ENCODE data around the gene KYAT1.

The KYAT1 gene

GRCh38 chr9:128899566-128900322, 18.0 kb upstream of the KYAT1 start:
- no peak for DNase-seq
- H3K4me3 ChIP-seq (ENCODE audit: low read depth, low read length) = no peak overlapping the region
- H3K36me3 ChIP-seq = peaks cover 3% of the 10 kb centered on the region
- no peaks in the 10 kb centered on the region for H3K9me3 ChIP-seq
- H3K27me3 ChIP-seq = no peaks in the 10 kb centered on the region
- TF ChIP-seq CTCF (IDR thresholded peaks at IDR 0.05; ENCODE audit: low read depth, low read length) = no peak
- H3K4me1 ChIP-seq = no peaks in the 10 kb centered on the region

- H3K9me3 ChIP-seq = no peaks in the 10 kb centered on the region
- no peaks in the 10 kb centered on the region for H3K4me1 ChIP-seq
- H3K36me3 ChIP-seq = peaks cover 4% of the 10 kb centered on the region
- TF ChIP-seq CTCF (IDR thresholded peaks at IDR 0.05; ENCODE audit: low read depth, low read length) = no peak
- H3K27me3 ChIP-seq = no peaks in the 10 kb centered on the region
- no peak overlapping the region for H3K4me3 ChIP-seq (ENCODE audit: low read depth, low read length)
- no peak for DNase-seq
Observed at GRCh38 chr9:128898845-128899565, 17.3 kb upstream of the KYAT1 start.

- H3K4me1 ChIP-seq = no peaks in the 10 kb centered on the region
- no peak for TF ChIP-seq CTCF (IDR thresholded peaks at IDR 0.05; ENCODE audit: low read depth, low read length)
- peaks cover 9% of the 10 kb centered on the region for H3K36me3 ChIP-seq
- no peaks in the 10 kb centered on the region for H3K9me3 ChIP-seq
- DNase-seq = no peak
- no peaks in the 10 kb centered on the region for H3K27me3 ChIP-seq
- no peak overlapping the region for H3K4me3 ChIP-seq (ENCODE audit: low read depth, low read length)
Observed at GRCh38 chr9:128898382-128898781, 16.6 kb upstream of the KYAT1 start.

- Histone ChIP-seq H3K4me1 (no peaks in the 10 kb centered on the region), H3K36me3 (peaks cover 24% of the 10 kb centered on the region)
Observed at GRCh38 chr9:128895556-128895955, 13.8 kb upstream of the KYAT1 start.

GRCh38 chr9:128894764-128895163, 13.0 kb upstream of the KYAT1 start:
- H3K4me1 ChIP-seq = no peaks in the 10 kb centered on the region
- DNase-seq = no peak
- TF ChIP-seq CTCF (IDR thresholded peaks at IDR 0.05; ENCODE audit: low read depth, low read length) = no peak
- H3K36me3 ChIP-seq = peaks cover 27% of the 10 kb centered on the region
- no peaks in the 10 kb centered on the region for H3K27me3 ChIP-seq
- H3K9me3 ChIP-seq = no peaks in the 10 kb centered on the region
- no peak overlapping the region for H3K4me3 ChIP-seq (ENCODE audit: low read depth, low read length)

More at GRCh38 chr9:128895556-128895955, 13.8 kb upstream of the KYAT1 start:
- no peak for TF ChIP-seq CTCF (IDR thresholded peaks at IDR 0.05; ENCODE audit: low read depth, low read length)
- no peaks in the 10 kb centered on the region for H3K27me3 ChIP-seq
- DNase-seq = no peak
- H3K4me3 ChIP-seq (ENCODE audit: low read depth, low read length) = no peak overlapping the region
- no peaks in the 10 kb centered on the region for H3K9me3 ChIP-seq

GRCh38 chr9:128893354-128893753, 11.6 kb upstream of the KYAT1 start:
- no peak overlapping the region for H3K4me3 ChIP-seq (ENCODE audit: low read depth, low read length)
- no peaks in the 10 kb centered on the region for H3K9me3 ChIP-seq
- no peaks in the 10 kb centered on the region for H3K4me1 ChIP-seq
- H3K36me3 ChIP-seq = peaks cover 34% of the 10 kb centered on the region
- TF ChIP-seq CTCF (IDR thresholded peaks at IDR 0.05; ENCODE audit: low read depth, low read length) = no peak
- no peaks in the 10 kb centered on the region for H3K27me3 ChIP-seq
- no peak for DNase-seq

Measured in BE2C (cell line).